ENCODE measurements around the gene CEND1. TPM values are rescaled to one million over a fixed set of nuclear protein-coding genes. Genes with fewer than 3 reads are reported as not detected.
"Not testable (repeated sequence)": the region's sequence is repeated elsewhere in the genome, so short reads cannot be mapped to it uniquely, and the experiment has no call there.

CEND1 gene
- total RNA-seq, 1 donor from 2014 or later: 0.65 TPM

- DNase-seq (ENCODE audit: low spot score): no peak
Measured at GRCh38 chr11:742571-743201, 47.2 kb downstream of the CEND1 start.

GRCh38 chr11:742156-742546 is 47.7 kb downstream of the CEND1 start:
- no peak for DNase-seq (ENCODE audit: low spot score)
- intact Hi-C loops (cut with DNase I): no loop called here

More at GRCh38 chr11:742571-743201, 47.2 kb downstream of the CEND1 start:
- intact Hi-C loops (cut with DNase I): no loop called here

GRCh38 chr11:737899-738298 is 52.0 kb downstream of the CEND1 start:
- intact Hi-C loops (cut with DNase I); DNase-seq (ENCODE audit: low spot score): not testable (repeated sequence)

- intact Hi-C loops (cut with DNase I): no loop called here
- no peak for DNase-seq (ENCODE audit: low spot score)
Measured at GRCh38 chr11:737366-737765, 52.5 kb downstream of the CEND1 start.

Other genes starting within 250 kb of the CEND1 start
- 0.40 TPM for gene LMNTD2, start 229.4 kb downstream of the CEND1 start, total RNA-seq
- 2.6 TPM for gene RASSF7, start 229.1 kb downstream of the CEND1 start, total RNA-seq
- gene PHRF1, start 213.6 kb downstream of the CEND1 start, total RNA-seq: 20.9 TPM
- gene IRF7, start 174.1 kb downstream of the CEND1 start, total RNA-seq: 9.7 TPM
- not detected for gene CDHR5, start 165.1 kb downstream of the CEND1 start, total RNA-seq
- not detected for gene SCT, start 162.9 kb downstream of the CEND1 start, total RNA-seq
- 0.81 TPM for gene DRD4, start 152.8 kb downstream of the CEND1 start, total RNA-seq
- 21.3 TPM for gene DEAF1, start 94.9 kb downstream of the CEND1 start, total RNA-seq
- 15.5 TPM for gene TMEM80, start 94.3 kb downstream of the CEND1 start, total RNA-seq
- gene EPS8L2, start 83.9 kb downstream of the CEND1 start, total RNA-seq: 2.3 TPM
- gene TALDO1, start 42.6 kb downstream of the CEND1 start, total RNA-seq: 92.4 TPM
- gene GATD1, start 12.6 kb downstream of the CEND1 start, total RNA-seq: 38.7 TPM
- 4.7 TPM for gene SLC25A22, start 8.2 kb upstream of the CEND1 start, total RNA-seq
- gene PIDD1, start 15.1 kb upstream of the CEND1 start, total RNA-seq: 12.1 TPM
- gene RPLP2, start 19.9 kb upstream of the CEND1 start, total RNA-seq: 781 TPM
- 209 TPM for gene PNPLA2, start 28.8 kb upstream of the CEND1 start, total RNA-seq
- gene CRACR2B, start 37.8 kb upstream of the CEND1 start, total RNA-seq: 12.2 TPM
- gene CD151, start 42.9 kb upstream of the CEND1 start, total RNA-seq: 625 TPM
- gene POLR2L, start 52.4 kb upstream of the CEND1 start, total RNA-seq: 202 TPM
- gene TSPAN4, start 52.8 kb upstream of the CEND1 start, total RNA-seq: 27.9 TPM
- 63.7 TPM for gene CHID1, start 120.7 kb upstream of the CEND1 start, total RNA-seq
- gene AP2A2, start 135.8 kb upstream of the CEND1 start, total RNA-seq: 40.3 TPM
- gene MUC6, start 246.6 kb upstream of the CEND1 start, total RNA-seq: not detected